Suprapubic skin (tissue), 4 donors: Measurements from ENCODE around the gene RCBTB2. TPM values are rescaled to one million over a fixed set of nuclear protein-coding genes. Genes with fewer than 3 reads are reported as not detected.

Experiments
- DNase-seq, 2 donors: peaks; one replicate each; pipeline ENCODE4 v3.0.0-alpha.2; 2019; ENCODE audit warnings: low spot score in 2 of 2
- H3K27ac ChIP-seq: fragments of 200-600 bp; sonication (generic); one replicate; pipeline ENCODE4 v1.5.1; 2019
- H3K27me3 ChIP-seq: fragments of 200-600 bp; sonication (generic); one replicate; pipeline ENCODE4 v1.5.1; 2019
- H3K36me3 ChIP-seq: fragments of 200-600 bp; sonication (generic); one replicate; pipeline ENCODE4 v1.5.1; 2019
- H3K4me1 ChIP-seq: fragments of 200-600 bp; sonication (generic); one replicate; pipeline ENCODE4 v1.5.1; 2019
- H3K4me3 ChIP-seq: fragments of 200-600 bp; sonication (generic); one replicate; pipeline ENCODE4 v1.5.1; 2019; ENCODE audit warnings: mild to moderate bottlenecking
- H3K9me3 ChIP-seq: fragments of 200-600 bp; sonication (generic); one replicate; pipeline ENCODE4 v1.5.1; 2019
- CTCF ChIP-seq, 2 donors: fragments of 200-600 bp in 1 of 2; fragments of 450-650 bp in 1 of 2; sonication (generic) in 1 of 2; IDR thresholded peaks; one replicate each; pipeline ENCODE4 v1.5.1; 2016 to 2019; ENCODE audit warnings: antibody characterized with exemption in 2 of 2, mild to moderate bottlenecking in 1 of 2, moderate library complexity in 1 of 2
- EP300 ChIP-seq: sonication (generic); formaldehyde crosslinking; IDR thresholded peaks from one replicate; pipeline ENCODE4 v1.6.1; 2017; ENCODE audit warnings: antibody characterized with exemption
- POLR2A ChIP-seq, 2 donors: fragments of 450-650 bp; IDR thresholded peaks; one replicate each; pipeline ENCODE4 v1.6.1; 2017; ENCODE audit warnings: antibody characterized with exemption in 2 of 2, mild to moderate bottlenecking in 2 of 2, moderate library complexity in 2 of 2
- POLR2AphosphoS5 ChIP-seq, 3 donors: sonication (generic); formaldehyde crosslinking; IDR thresholded peaks; one replicate each; pipeline ENCODE4 v1.6.1; 2017; ENCODE audit warnings: antibody characterized with exemption in 3 of 3
- WGBS: methylation state at CpG from one replicate; pipeline ENCODE4 v1.1.5; 2018; 5-methylcytosine and 5-hydroxymethylcytosine counted together
- total RNA-seq, 4 donors: library from RNA; depleted of rRNA; stranded (reverse); fragments of >200 nt; gene quantifications; one replicate each; pipeline ENCODE4 v1.1.0, GENCODE V29; 2016

Gene RCBTB2
- total RNA-seq, 4 donors from 2014 or later: 2.9 to 5.8 (median 4.4) TPM

GRCh38 chr13:48491423-48492095 lies 41.3 kb downstream of the RCBTB2 start:
- Histone ChIP-seq H3K27me3 (no peaks in the 10 kb centered on the region), H3K27ac (peak overlapping the region; percentile 59), H3K4me1 (peaks cover 34% of the 10 kb centered on the region), H3K4me3 (no peak overlapping the region), H3K9me3 (no peaks in the 10 kb centered on the region), H3K36me3 (no peaks in the 10 kb centered on the region)
- TF ChIP-seq POLR2AphosphoS5 (IDR thresholded peaks at IDR 0.05) (no peak), CTCF (IDR thresholded peaks at IDR 0.05) (no peak), POLR2A (IDR thresholded peaks at IDR 0.05) (no peak), EP300 (no peak)
- DNase-seq: no peak

DNA sequence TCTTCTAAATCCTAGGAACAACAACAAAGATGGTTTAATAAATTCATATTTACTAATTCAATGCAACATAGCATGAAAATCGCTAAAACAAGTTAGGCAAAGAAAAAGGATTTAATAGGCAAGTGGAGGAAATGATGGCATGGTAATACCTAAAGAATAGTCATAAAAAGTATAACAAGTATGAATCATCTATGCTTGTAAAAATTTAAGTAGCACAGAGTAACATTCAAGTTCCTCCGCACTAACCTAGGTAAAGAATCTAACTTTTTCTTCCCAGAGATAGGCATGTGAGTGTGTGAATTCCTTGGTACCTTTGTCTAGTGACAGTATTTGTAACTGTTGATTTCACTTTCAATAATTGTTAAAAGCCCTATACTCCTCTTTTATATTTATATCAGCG lies 42.6 kb downstream of the RCBTB2 start:
- no peaks in the 10 kb centered on the region for H3K36me3 ChIP-seq

GRCh38 chr13:48489666-48490065 lies 43.2 kb downstream of the RCBTB2 start:
- Histone ChIP-seq H3K4me1 (peaks cover 39% of the 10 kb centered on the region), H3K27ac (no peak overlapping the region), H3K36me3 (no peaks in the 10 kb centered on the region), H3K27me3 (no peaks in the 10 kb centered on the region), H3K4me3 (no peak overlapping the region), H3K9me3 (no peaks in the 10 kb centered on the region)
- no peak for TF ChIP-seq CTCF (IDR thresholded peaks at IDR 0.05)
- no peak for TF ChIP-seq POLR2A (IDR thresholded peaks at IDR 0.05)
- no peak for TF ChIP-seq POLR2AphosphoS5 (IDR thresholded peaks at IDR 0.05)
- no peak for TF ChIP-seq EP300
- DNase-seq: no peak

More for the DNA sequence above, 42.6 kb downstream of the RCBTB2 start:
- Histone ChIP-seq H3K9me3 (no peaks in the 10 kb centered on the region), H3K4me3 (no peak overlapping the region), H3K27ac (no peak overlapping the region), H3K4me1 (peaks cover 37% of the 10 kb centered on the region), H3K27me3 (no peaks in the 10 kb centered on the region)
- no peak for DNase-seq
- WGBS: 92% methylated on average over 3 of the region's 3 CpGs
- TF ChIP-seq POLR2A (IDR thresholded peaks at IDR 0.05): no peak
- no peak for TF ChIP-seq EP300
- TF ChIP-seq POLR2AphosphoS5 (IDR thresholded peaks at IDR 0.05): no peak
- no peak for TF ChIP-seq CTCF (IDR thresholded peaks at IDR 0.05)

- Histone ChIP-seq H3K36me3 (no peaks in the 10 kb centered on the region), H3K27me3 (no peaks in the 10 kb centered on the region), H3K27ac (no peak overlapping the region), H3K4me3 (no peak overlapping the region), H3K4me1 (peaks cover 34% of the 10 kb centered on the region), H3K9me3 (no peaks in the 10 kb centered on the region)
- no peak for DNase-seq
- TF ChIP-seq POLR2AphosphoS5 (IDR thresholded peaks at IDR 0.05) (no peak), CTCF (IDR thresholded peaks at IDR 0.05) (no peak), EP300 (no peak), POLR2A (IDR thresholded peaks at IDR 0.05) (no peak)
Observed at GRCh38 chr13:48488995-48489394, 43.9 kb downstream of the RCBTB2 start.

- TF ChIP-seq EP300: no peak
- TF ChIP-seq POLR2AphosphoS5 (IDR thresholded peaks at IDR 0.05): no peak
- TF ChIP-seq CTCF (IDR thresholded peaks at IDR 0.05): no peak
- no peak for TF ChIP-seq POLR2A (IDR thresholded peaks at IDR 0.05)
- H3K27ac ChIP-seq: no peak overlapping the region
- 92% methylated on average over 2 of the region's 2 CpGs for WGBS
- H3K4me3 ChIP-seq: no peak overlapping the region
- H3K4me1 ChIP-seq: peaks cover 23% of the 10 kb centered on the region
- no peaks in the 10 kb centered on the region for H3K36me3 ChIP-seq
- H3K27me3 ChIP-seq: no peaks in the 10 kb centered on the region
- no peaks in the 10 kb centered on the region for H3K9me3 ChIP-seq
- DNase-seq: no peak
Observed at GRCh38 chr13:48487968-48488367, 44.9 kb downstream of the RCBTB2 start.
